Mucosa of stomach (tissue), 1 donor: ENCODE data around the gene QSOX1.

Experiments
- H3K27me3 ChIP-seq: one replicate; pipeline ENCODE4 v1.7.0; 2013; ENCODE audit warnings: mild to moderate bottlenecking, low read length; ENCODE audit not compliant: control insufficient read depth, insufficient read depth
- H3K36me3 ChIP-seq: one replicate; pipeline ENCODE4 v1.7.0; 2013; ENCODE audit warnings: low read length; ENCODE audit not compliant: control insufficient read depth, insufficient read depth
- H3K4me1 ChIP-seq: one replicate; pipeline ENCODE4 v1.7.0; 2013; ENCODE audit warnings: mild to moderate bottlenecking, low read length; ENCODE audit not compliant: control insufficient read depth, insufficient read depth
- H3K4me3 ChIP-seq: one replicate; pipeline ENCODE4 v1.7.0; 2013; ENCODE audit warnings: low read length
- H3K9ac ChIP-seq: one replicate; pipeline ENCODE4 v1.7.0; 2013; ENCODE audit warnings: mild to moderate bottlenecking, low read length, moderate library complexity
- H3K9me3 ChIP-seq: one replicate; pipeline ENCODE4 v1.7.0; 2013; ENCODE audit warnings: mild to moderate bottlenecking, low read length, moderate library complexity; ENCODE audit not compliant: control insufficient read depth
- donor health status: Pancreatic carcinoma.

The QSOX1 gene

DNA sequence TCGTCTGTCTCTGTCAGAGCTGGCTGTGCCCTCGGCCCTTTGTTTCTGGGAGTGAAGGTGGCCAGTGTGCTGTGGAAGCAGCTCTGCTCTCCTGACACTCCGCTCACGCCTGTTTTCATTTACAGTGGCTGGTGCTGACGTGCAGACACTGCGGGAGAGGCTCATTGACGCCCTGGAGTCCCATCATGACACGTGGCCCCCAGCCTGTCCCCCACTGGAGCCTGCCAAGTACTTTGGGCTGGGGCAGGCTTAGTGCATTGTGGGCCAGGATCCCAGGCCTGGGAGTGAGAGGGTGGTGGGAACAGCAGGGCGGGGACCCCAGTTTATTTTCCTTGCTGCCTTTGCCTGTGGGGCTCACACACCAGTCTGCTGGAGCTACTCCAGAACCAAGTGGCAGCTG lies 21.1 kb downstream of the QSOX1 start:
- H3K4me3 ChIP-seq = no peak overlapping the region
- H3K4me1 ChIP-seq = peaks cover 13% of the 10 kb centered on the region
- peaks cover 7% of the 10 kb centered on the region for H3K36me3 ChIP-seq
- no peak overlapping the region for H3K9ac ChIP-seq
- no peaks in the 10 kb centered on the region for H3K9me3 ChIP-seq
- no peaks in the 10 kb centered on the region for H3K27me3 ChIP-seq

GRCh38 chr1:180176965-180177364 lies 22.3 kb downstream of the QSOX1 start:
- H3K36me3 ChIP-seq = peaks cover 7% of the 10 kb centered on the region
- no peaks in the 10 kb centered on the region for H3K9me3 ChIP-seq
- no peak overlapping the region for H3K9ac ChIP-seq
- no peaks in the 10 kb centered on the region for H3K27me3 ChIP-seq
- peaks cover 6% of the 10 kb centered on the region for H3K4me1 ChIP-seq
- H3K4me3 ChIP-seq = no peak overlapping the region

- no peak overlapping the region for H3K4me3 ChIP-seq
- peaks cover 6% of the 10 kb centered on the region for H3K4me1 ChIP-seq
- peaks cover 7% of the 10 kb centered on the region for H3K36me3 ChIP-seq
- no peaks in the 10 kb centered on the region for H3K27me3 ChIP-seq
- no peak overlapping the region for H3K9ac ChIP-seq
- no peaks in the 10 kb centered on the region for H3K9me3 ChIP-seq
Observed at GRCh38 chr1:180177931-180178330, 23.3 kb downstream of the QSOX1 start.

DNA sequence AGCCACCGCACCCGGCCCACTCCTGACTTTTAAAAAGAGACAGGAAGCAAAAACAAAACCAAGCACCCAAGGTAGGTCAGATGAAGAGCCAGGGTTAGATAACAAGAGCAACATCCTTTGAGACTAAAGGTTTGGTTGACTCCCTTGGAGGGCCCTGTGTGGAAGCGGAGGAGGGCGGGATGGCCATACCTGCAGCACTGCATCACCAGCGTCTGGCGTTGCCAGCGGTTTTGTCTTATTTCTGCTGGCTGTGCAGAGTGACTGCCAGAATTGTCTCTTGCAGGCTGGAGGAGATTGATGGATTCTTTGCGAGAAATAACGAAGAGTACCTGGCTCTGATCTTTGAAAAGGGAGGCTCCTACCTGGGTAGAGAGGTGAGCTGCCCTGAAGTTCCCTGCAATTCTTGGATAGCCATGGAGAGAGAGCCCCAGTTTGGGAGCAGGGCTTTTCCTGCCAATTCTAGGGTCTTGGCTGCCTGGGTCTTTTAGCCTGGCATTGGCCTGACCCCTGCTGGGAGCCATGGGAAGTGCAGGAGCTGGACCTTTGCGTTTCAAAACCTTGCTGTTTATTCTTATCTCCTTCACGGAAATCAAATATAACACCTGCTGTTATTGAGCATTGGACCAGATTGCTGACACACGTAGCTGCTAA lies 24.0 kb downstream of the QSOX1 start:
- H3K36me3 ChIP-seq = peaks cover 11% of the 10 kb centered on the region

DNA sequence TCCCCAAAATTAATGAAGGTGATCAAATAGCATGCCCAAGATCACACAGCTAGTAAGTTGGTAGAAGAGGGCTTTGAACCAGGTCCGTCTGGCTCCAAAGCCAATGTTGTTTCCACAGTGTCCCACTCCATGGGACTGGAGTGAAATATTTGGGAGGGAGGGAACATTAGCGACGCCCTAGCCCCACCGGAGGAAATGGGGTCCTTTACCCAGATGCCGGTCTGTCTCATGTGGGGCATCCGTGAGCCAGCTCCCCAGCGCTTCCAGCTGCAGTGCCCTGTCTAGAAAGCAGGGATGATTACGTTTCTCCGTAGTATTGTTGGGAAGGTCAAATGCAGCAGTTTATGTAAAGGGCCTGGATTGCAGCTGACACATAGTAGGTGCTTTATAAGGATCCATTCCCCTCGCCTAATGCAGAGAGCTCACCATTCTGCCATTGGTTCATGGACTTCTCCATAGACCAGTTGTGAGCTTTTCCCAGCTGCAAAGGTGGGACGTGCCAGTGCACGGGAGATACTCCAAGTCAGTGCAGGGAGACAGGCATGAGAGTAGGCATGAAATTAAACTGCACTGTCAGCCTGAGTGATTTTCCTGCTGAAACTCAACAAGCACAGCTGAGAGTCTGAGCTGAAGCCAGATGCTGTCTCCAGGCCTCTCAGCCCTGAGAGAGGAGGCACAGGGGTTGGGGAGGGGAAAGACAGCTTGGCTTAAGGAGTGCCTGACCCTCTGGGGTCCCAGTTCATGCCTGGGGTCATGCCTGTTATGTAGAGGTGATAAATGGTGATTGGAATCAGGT lies 24.7 kb downstream of the QSOX1 start:
- Histone ChIP-seq H3K36me3 (peaks cover 18% of the 10 kb centered on the region), H3K9ac (no peak overlapping the region), H3K9me3 (no peaks in the 10 kb centered on the region), H3K27me3 (no peaks in the 10 kb centered on the region), H3K4me3 (no peak overlapping the region), H3K4me1 (peaks cover 6% of the 10 kb centered on the region)

More for the DNA sequence above, 24.0 kb downstream of the QSOX1 start:
- Histone ChIP-seq H3K9ac (no peak overlapping the region), H3K4me1 (peaks cover 6% of the 10 kb centered on the region), H3K9me3 (no peaks in the 10 kb centered on the region), H3K27me3 (no peaks in the 10 kb centered on the region), H3K4me3 (no peak overlapping the region)

GRCh38 chr1:180181048-180181447 lies 26.4 kb downstream of the QSOX1 start:
- H3K4me3 ChIP-seq = no peak overlapping the region
- peaks cover 20% of the 10 kb centered on the region for H3K36me3 ChIP-seq
- H3K9ac ChIP-seq = no peak overlapping the region
- no peaks in the 10 kb centered on the region for H3K27me3 ChIP-seq
- H3K4me1 ChIP-seq = peaks cover 6% of the 10 kb centered on the region
- H3K9me3 ChIP-seq = no peaks in the 10 kb centered on the region

- H3K4me1 ChIP-seq = peaks cover 6% of the 10 kb centered on the region
- H3K4me3 ChIP-seq = no peak overlapping the region
- no peaks in the 10 kb centered on the region for H3K27me3 ChIP-seq
- peaks cover 20% of the 10 kb centered on the region for H3K36me3 ChIP-seq
- H3K9ac ChIP-seq = no peak overlapping the region
- H3K9me3 ChIP-seq = no peaks in the 10 kb centered on the region
Observed at GRCh38 chr1:180181996-180182642, 27.4 kb downstream of the QSOX1 start.

- no peaks in the 10 kb centered on the region for H3K9me3 ChIP-seq
- H3K27me3 ChIP-seq = no peaks in the 10 kb centered on the region
- peaks cover 25% of the 10 kb centered on the region for H3K36me3 ChIP-seq
- H3K4me3 ChIP-seq = no peak overlapping the region
- H3K4me1 ChIP-seq = peaks cover 6% of the 10 kb centered on the region
- H3K9ac ChIP-seq = no peak overlapping the region
Observed at GRCh38 chr1:180182643-180183311, 28.1 kb downstream of the QSOX1 start.

DNA sequence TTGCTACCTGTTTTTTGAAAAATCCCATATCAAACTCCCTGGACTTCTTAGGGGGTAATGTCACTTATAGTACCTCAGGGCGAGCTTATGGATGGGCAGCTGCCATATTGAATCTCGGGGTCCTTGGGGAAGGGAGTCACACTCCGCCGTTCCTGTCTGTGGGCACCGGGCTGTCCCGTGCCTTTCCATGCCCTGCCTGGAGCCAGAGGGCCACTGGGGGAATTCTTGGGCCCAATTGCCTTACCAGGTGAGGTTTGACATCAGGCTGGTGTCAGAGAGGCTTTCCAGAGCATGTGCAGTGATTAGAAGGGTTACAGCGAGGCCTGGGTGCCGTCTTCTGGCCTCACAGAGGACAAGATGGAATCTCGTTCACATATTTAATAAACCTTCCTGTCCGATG lies 28.8 kb downstream of the QSOX1 start:
- Histone ChIP-seq H3K36me3 (peaks cover 28% of the 10 kb centered on the region), H3K9me3 (no peaks in the 10 kb centered on the region)

DNA sequence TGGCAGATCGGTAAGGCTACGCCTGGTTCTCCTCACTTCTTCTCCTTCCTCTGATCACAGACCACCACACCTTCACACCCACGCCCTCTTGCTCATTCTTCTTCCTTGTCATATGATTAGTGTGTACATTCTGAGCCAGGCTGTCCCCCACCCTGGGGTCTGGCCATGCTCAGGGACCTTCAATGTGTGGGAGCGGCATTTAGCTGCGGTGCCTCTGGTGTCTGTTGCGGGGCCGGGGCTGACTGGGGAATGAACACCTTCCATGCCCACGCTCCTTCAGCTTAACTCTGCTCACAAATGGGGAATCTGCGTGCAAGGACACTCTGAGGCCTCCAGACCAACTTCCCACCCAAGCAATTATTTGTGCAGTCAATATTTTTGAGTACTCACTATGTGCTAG lies 29.4 kb downstream of the QSOX1 start:
- no peaks in the 10 kb centered on the region for H3K27me3 ChIP-seq
- no peak overlapping the region for H3K4me3 ChIP-seq
- no peak overlapping the region for H3K9ac ChIP-seq
- no peaks in the 10 kb centered on the region for H3K4me1 ChIP-seq
- H3K36me3 ChIP-seq = peaks cover 26% of the 10 kb centered on the region
- H3K9me3 ChIP-seq = no peaks in the 10 kb centered on the region

More for the DNA sequence above, 28.8 kb downstream of the QSOX1 start:
- no peaks in the 10 kb centered on the region for H3K27me3 ChIP-seq
- peaks cover 5% of the 10 kb centered on the region for H3K4me1 ChIP-seq
- H3K4me3 ChIP-seq = no peak overlapping the region
- no peak overlapping the region for H3K9ac ChIP-seq

GRCh38 chr1:180185281-180185680 lies 30.6 kb downstream of the QSOX1 start:
- Histone ChIP-seq H3K4me3 (no peak overlapping the region), H3K36me3 (peaks cover 29% of the 10 kb centered on the region), H3K9ac (no peak overlapping the region), H3K4me1 (no peaks in the 10 kb centered on the region), H3K9me3 (no peaks in the 10 kb centered on the region), H3K27me3 (no peaks in the 10 kb centered on the region)
